Breast epithelium (tissue), 3 donors: ENCODE results near the gene TMEM45B.

ENCODE experiments used
- POLR2A ChIP-seq: fragments of 450-650 bp; IDR thresholded peaks from one replicate; pipeline ENCODE4 v1.6.1; 2016; ENCODE audit warnings: antibody characterized with exemption, mild to moderate bottlenecking, moderate library complexity
- TF ChIP-seq, protein P1 (sequence below), 3 donors: fragments of 450-650 bp; IDR thresholded peaks; one replicate each; pipeline ENCODE4 v1.5.1; 2016 to 2017; ENCODE audit warnings: antibody characterized with exemption in 3 of 3, mild to moderate bottlenecking in 3 of 3, moderate library complexity in 3 of 3

DNA sequence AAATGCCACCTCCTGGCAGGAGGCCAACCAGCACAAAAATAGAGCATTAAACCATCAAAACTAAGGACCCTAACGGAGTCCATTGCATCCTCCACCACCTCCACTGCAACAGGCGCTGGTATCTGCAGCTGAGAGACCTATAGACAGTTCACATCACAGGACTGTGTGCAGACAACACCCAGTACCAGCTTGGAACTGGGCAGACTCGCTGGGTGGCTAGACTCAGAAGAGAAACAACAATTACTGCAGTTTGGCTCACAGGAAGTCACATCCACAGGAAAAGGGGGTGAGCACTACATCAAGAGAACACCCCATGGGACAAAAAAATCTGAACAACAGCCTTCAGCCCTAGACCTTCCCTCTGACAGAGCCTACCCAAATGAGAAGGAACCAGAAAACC lies 11.6 kb upstream of the TMEM45B start:
- TF ChIP-seq, protein P1, sequence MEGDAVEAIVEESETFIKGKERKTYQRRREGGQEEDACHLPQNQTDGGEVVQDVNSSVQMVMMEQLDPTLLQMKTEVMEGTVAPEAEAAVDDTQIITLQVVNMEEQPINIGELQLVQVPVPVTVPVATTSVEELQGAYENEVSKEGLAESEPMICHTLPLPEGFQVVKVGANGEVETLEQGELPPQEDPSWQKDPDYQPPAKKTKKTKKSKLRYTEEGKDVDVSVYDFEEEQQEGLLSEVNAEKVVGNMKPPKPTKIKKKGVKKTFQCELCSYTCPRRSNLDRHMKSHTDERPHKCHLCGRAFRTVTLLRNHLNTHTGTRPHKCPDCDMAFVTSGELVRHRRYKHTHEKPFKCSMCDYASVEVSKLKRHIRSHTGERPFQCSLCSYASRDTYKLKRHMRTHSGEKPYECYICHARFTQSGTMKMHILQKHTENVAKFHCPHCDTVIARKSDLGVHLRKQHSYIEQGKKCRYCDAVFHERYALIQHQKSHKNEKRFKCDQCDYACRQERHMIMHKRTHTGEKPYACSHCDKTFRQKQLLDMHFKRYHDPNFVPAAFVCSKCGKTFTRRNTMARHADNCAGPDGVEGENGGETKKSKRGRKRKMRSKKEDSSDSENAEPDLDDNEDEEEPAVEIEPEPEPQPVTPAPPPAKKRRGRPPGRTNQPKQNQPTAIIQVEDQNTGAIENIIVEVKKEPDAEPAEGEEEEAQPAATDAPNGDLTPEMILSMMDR (IDR thresholded peaks at IDR 0.05): no peak
- TF ChIP-seq POLR2A: no peak
